A673 (cell line): ENCODE results near the gene TAS2R1.

ENCODE experiments used
- EZH2 ChIP-seq: fragments of 200-600 bp; sonication (generic); IDR thresholded peaks from 2 replicates; pipeline ENCODE4 v1.6.1; 2017; ENCODE audit warnings: borderline replicate concordance, low read depth, mild to moderate bottlenecking, mixed read lengths, antibody characterized with exemption, low read length; ENCODE audit not compliant: poor library complexity, severe bottlenecking
- TF ChIP-seq, protein P1 (sequence below): fragments of 300-800, 200-600 bp; sonication (generic); conservative IDR thresholded peaks from 2 replicates; pipeline ENCODE4 v1.5.1; 2017; ENCODE audit warnings: low read depth, mild to moderate bottlenecking, antibody characterized with exemption, low read length, moderate library complexity, mixed read lengths

DNA sequence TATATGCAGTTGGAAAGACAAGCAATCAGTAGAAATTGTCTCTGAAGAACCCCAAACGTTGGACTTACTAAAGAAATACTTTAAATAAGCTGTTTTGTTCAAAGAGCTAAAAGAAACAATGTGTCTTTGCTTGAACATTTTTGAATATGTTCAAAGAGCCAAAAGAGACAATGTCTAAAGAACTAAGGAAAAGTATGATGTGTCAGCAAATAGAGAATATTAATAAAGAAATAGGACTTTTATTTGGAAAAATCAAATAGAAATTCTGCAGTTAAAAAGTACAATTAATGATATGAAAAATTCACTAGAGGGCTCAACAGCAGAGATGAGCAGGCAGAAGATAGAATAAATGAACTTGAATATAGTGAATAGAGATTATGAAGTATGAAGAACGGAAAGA, 19.2 kb downstream of the TAS2R1 start:
- TF ChIP-seq, protein P1, sequence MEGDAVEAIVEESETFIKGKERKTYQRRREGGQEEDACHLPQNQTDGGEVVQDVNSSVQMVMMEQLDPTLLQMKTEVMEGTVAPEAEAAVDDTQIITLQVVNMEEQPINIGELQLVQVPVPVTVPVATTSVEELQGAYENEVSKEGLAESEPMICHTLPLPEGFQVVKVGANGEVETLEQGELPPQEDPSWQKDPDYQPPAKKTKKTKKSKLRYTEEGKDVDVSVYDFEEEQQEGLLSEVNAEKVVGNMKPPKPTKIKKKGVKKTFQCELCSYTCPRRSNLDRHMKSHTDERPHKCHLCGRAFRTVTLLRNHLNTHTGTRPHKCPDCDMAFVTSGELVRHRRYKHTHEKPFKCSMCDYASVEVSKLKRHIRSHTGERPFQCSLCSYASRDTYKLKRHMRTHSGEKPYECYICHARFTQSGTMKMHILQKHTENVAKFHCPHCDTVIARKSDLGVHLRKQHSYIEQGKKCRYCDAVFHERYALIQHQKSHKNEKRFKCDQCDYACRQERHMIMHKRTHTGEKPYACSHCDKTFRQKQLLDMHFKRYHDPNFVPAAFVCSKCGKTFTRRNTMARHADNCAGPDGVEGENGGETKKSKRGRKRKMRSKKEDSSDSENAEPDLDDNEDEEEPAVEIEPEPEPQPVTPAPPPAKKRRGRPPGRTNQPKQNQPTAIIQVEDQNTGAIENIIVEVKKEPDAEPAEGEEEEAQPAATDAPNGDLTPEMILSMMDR: no peak
- TF ChIP-seq EZH2: no peak
